Effector memory CD4-positive, alpha-beta T cell (primary cell): ENCODE data around the gene PAFAH1B2.

Source experiments
- DNase-seq, 3 donors: peaks; one replicate each; pipeline ENCODE4 v3.0.0-alpha.2; 2020
- H3K27ac ChIP-seq: 2 replicates; pipeline ENCODE4 v1.7.0; 2013; ENCODE audit warnings: mild to moderate bottlenecking, low read length, moderate library complexity; ENCODE audit not compliant: insufficient read depth, poor library complexity, severe bottlenecking
- H3K27me3 ChIP-seq: replicated peaks from 2 replicates; pipeline ENCODE4 v1.7.0; 2013; ENCODE audit warnings: mild to moderate bottlenecking, low read length; ENCODE audit not compliant: insufficient read depth, control insufficient read depth, poor library complexity, severe bottlenecking
- H3K36me3 ChIP-seq: 2 replicates; pipeline ENCODE4 v1.7.0; 2013; ENCODE audit warnings: mild to moderate bottlenecking, low read length, moderate library complexity; ENCODE audit not compliant: control insufficient read depth, insufficient read depth
- H3K4me1 ChIP-seq: 2 replicates; pipeline ENCODE4 v1.7.0; 2013; ENCODE audit warnings: low read length, mild to moderate bottlenecking; ENCODE audit not compliant: control insufficient read depth, insufficient read depth, poor library complexity, severe bottlenecking
- H3K4me3 ChIP-seq: 2 replicates; pipeline ENCODE4 v1.7.0; 2013; ENCODE audit warnings: low read length, low read depth, mild to moderate bottlenecking; ENCODE audit not compliant: insufficient read depth, poor library complexity, severe bottlenecking
- H3K9me3 ChIP-seq: 2 replicates; pipeline ENCODE4 v1.7.0; 2013; ENCODE audit warnings: mild to moderate bottlenecking, low read length, moderate library complexity; ENCODE audit not compliant: control insufficient read depth

Gene PAFAH1B2

DNA sequence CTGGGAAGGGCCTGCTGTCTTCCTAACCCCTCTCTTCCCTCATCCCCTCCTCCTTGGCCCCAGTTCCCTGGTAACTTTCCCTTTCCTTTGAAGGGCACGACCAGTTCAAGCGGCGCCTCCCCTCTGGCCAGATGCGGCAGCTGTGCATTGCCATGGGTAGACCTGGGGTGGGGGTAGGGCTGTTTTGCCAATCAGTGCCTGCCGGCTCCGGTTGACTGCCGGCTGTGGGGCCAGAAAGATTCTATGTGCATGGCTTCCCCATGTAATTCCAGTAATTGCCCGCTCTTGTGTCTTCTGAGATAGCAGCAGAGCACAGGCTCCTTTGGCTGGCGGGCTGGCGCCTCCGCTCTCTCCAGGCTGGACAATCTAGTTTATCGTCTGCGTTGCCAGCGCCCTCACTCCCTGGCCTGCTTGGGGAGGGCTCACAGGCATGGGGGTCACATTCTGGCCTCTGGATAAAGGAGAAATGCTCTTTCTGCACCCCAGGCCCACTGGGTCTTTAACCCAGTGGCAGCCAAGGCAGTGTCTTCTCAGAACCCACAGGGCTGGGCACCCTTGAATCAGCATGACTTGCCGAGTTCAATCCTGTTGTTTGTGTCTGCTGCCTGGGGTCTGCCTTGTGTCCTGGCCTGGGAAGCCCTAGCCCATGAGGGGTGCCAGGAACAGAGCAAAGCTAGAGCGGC is 43.9 kb downstream of the PAFAH1B2 start:
- no peaks in the 10 kb centered on the region for H3K27me3 ChIP-seq
- peaks cover 24% of the 10 kb centered on the region for H3K36me3 ChIP-seq
- H3K27ac ChIP-seq: no peak overlapping the region
- no peak for DNase-seq
- H3K4me1 ChIP-seq: no peaks in the 10 kb centered on the region
- no peak overlapping the region for H3K4me3 ChIP-seq
- H3K9me3 ChIP-seq: no peaks in the 10 kb centered on the region

GRCh38 chr11:117188620-117189081 is 44.6 kb downstream of the PAFAH1B2 start:
- no peak for DNase-seq
- Histone ChIP-seq H3K4me1 (no peaks in the 10 kb centered on the region), H3K27me3 (no peaks in the 10 kb centered on the region), H3K9me3 (no peaks in the 10 kb centered on the region), H3K4me3 (no peak overlapping the region), H3K27ac (no peak overlapping the region), H3K36me3 (peaks cover 24% of the 10 kb centered on the region)

GRCh38 chr11:117189191-117189940 is 45.3 kb downstream of the PAFAH1B2 start:
- H3K27ac ChIP-seq: no peak overlapping the region
- no peak overlapping the region for H3K4me3 ChIP-seq
- H3K27me3 ChIP-seq: no peaks in the 10 kb centered on the region
- peaks cover 24% of the 10 kb centered on the region for H3K36me3 ChIP-seq
- no peaks in the 10 kb centered on the region for H3K9me3 ChIP-seq
- H3K4me1 ChIP-seq: no peaks in the 10 kb centered on the region
- no peak for DNase-seq

- Histone ChIP-seq H3K9me3 (no peaks in the 10 kb centered on the region), H3K36me3 (peaks cover 24% of the 10 kb centered on the region), H3K4me3 (no peak overlapping the region), H3K27ac (no peak overlapping the region), H3K4me1 (no peaks in the 10 kb centered on the region), H3K27me3 (no peaks in the 10 kb centered on the region)
- no peak for DNase-seq
These were observed 46.0 kb downstream of the PAFAH1B2 start for GRCh38 chr11:117189941-117190544.

GRCh38 chr11:117191680-117192400 is 47.8 kb downstream of the PAFAH1B2 start:
- H3K36me3 ChIP-seq: peaks cover 24% of the 10 kb centered on the region
- no peak overlapping the region for H3K27ac ChIP-seq
- no peaks in the 10 kb centered on the region for H3K4me1 ChIP-seq
- no peaks in the 10 kb centered on the region for H3K9me3 ChIP-seq
- no peak overlapping the region for H3K4me3 ChIP-seq
- no peaks in the 10 kb centered on the region for H3K27me3 ChIP-seq
- DNase-seq: no peak

DNA sequence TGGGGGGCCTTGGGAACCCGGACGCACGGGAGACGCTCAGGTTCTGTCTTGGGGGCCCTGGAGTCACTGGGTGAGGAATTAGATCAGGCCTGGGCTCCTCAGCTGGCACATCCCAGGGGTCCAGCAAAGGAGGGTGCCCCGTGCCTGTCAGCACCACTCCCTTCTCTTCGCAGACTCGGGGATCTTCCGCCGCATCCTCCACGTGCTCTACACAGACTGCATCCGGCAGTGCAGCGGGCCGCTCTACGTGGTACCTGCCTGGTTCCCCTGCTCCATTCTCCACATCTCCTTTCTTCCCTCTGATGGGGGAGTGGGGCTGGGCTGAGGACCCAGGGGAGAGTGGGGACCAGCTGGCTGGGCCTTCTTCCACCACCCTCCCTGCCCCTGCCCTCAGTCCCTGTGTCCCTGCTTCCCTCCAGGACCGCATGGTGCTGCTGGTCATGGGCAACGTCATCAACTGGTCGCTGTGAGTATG is 48.4 kb downstream of the PAFAH1B2 start:
- Histone ChIP-seq H3K4me3 (no peak overlapping the region), H3K27me3 (no peaks in the 10 kb centered on the region), H3K4me1 (no peaks in the 10 kb centered on the region), H3K36me3 (peaks cover 24% of the 10 kb centered on the region), H3K9me3 (no peaks in the 10 kb centered on the region), H3K27ac (no peak overlapping the region)
- DNase-seq: no peak

DNA sequence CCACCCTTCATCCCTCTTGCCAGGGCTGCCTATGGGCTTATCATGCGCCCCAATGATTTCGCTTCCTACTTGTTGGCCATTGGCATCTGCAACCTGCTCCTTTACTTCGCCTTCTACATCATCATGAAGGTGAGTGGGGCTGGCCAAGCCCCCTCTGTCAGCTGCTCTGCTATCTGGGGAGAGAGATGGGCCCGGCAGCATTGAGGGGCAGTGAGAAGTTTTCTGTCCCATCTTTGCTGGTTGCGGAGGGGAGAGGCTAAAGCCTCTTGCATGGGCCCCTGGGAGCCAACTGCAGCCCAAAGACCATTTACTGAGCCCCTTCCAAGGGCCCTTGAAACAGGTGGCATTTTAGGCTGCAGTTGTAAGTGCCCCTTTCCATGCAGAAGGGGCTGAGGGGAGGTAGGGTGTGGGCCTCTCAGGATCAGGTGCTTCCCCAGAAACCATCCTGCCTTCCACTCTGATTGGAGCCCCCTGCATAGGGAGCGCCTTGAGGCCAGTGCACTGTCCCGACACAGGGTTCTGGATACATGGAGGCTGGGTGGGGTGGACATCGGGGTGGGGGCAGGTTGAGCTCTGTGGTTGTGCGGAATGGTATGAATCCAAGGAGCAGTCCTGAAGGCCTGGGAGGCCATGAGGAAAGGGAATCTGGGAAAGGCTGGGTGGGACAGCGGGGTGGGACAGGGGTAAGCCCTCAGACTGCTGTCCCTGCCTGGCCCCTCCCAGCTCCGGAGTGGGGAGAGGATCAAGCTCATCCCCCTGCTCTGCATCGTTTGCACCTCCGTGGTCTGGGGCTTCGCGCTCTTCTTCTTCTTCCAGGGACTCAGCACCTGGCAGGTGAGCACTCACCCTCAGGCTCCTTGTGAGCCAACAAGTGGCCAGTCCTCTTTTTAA is 49.3 kb downstream of the PAFAH1B2 start:
- H3K36me3 ChIP-seq: peaks cover 20% of the 10 kb centered on the region

DNA sequence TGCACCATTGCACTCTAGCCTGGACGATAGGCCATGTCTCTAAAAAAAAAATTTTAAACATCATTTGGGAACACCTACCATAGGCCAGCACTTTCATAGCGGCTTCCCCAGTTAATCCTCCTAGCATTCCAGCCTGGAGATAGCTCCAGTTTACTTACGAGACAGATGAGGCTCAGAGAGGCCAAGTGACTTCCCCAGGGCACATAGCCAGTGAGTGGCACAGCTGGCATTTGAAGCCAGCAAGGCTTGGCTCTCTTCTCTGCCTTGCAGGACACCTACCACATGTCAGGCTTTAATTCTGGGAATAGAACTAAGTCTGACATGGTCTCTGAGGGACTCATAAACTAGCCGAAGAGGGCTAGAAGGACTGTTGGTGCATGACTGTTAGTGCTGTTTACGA is 50.2 kb downstream of the PAFAH1B2 start:
- H3K4me3 ChIP-seq: no peak overlapping the region
- peaks cover 11% of the 10 kb centered on the region for H3K36me3 ChIP-seq
- H3K4me1 ChIP-seq: no peaks in the 10 kb centered on the region
- no peak overlapping the region for H3K27ac ChIP-seq
- H3K9me3 ChIP-seq: no peaks in the 10 kb centered on the region
- DNase-seq: no peak
- no peaks in the 10 kb centered on the region for H3K27me3 ChIP-seq

More for the DNA sequence above, 49.3 kb downstream of the PAFAH1B2 start:
- H3K4me1 ChIP-seq: no peaks in the 10 kb centered on the region
- no peak overlapping the region for H3K27ac ChIP-seq
- DNase-seq: no peak
- H3K4me3 ChIP-seq: no peak overlapping the region
- H3K27me3 ChIP-seq: no peaks in the 10 kb centered on the region
- H3K9me3 ChIP-seq: no peaks in the 10 kb centered on the region

DNA sequence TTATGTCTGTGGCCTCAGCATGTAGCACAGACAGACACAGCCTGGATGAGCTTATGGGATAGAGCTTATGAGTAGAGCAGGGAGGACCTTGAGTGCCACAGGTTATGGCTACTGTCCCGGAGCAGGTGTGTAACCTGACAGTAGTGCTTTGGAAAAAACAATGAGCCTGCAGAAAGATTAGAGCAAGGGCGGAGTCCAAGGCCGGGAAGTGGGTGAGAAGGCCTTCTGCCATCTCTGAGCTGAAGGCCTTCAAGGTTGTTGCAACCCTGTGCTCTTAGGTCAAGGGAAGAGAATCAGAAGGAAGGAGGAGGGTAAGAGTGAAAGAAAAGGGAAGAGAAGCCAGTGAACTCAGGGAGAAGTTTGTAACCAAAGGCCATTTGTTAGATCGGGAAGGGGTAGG is 51.2 kb downstream of the PAFAH1B2 start:
- DNase-seq: no peak

More for the DNA sequence above, 51.2 kb downstream of the PAFAH1B2 start:
- H3K36me3 ChIP-seq: peaks cover 6% of the 10 kb centered on the region
- H3K9me3 ChIP-seq: no peaks in the 10 kb centered on the region
- H3K4me1 ChIP-seq: no peaks in the 10 kb centered on the region
- H3K27me3 ChIP-seq: no peaks in the 10 kb centered on the region
- no peak overlapping the region for H3K4me3 ChIP-seq
- H3K27ac ChIP-seq: no peak overlapping the region
